Effector memory CD4-positive, alpha-beta T cell (primary cell): ENCODE results near the gene BLOC1S1.
A peak's percentile ranks its signal among the peaks of the same experiment; 100 is the strongest.

Source experiments
- DNase-seq, 3 donors: peaks; one replicate each; pipeline ENCODE4 v3.0.0-alpha.2; 2020
- H3K27ac ChIP-seq: 2 replicates; pipeline ENCODE4 v1.7.0; 2013; ENCODE audit warnings: mild to moderate bottlenecking, low read length, moderate library complexity; ENCODE audit not compliant: insufficient read depth, poor library complexity, severe bottlenecking
- H3K27me3 ChIP-seq: replicated peaks from 2 replicates; pipeline ENCODE4 v1.7.0; 2013; ENCODE audit warnings: mild to moderate bottlenecking, low read length; ENCODE audit not compliant: insufficient read depth, control insufficient read depth, poor library complexity, severe bottlenecking
- H3K36me3 ChIP-seq: 2 replicates; pipeline ENCODE4 v1.7.0; 2013; ENCODE audit warnings: mild to moderate bottlenecking, low read length, moderate library complexity; ENCODE audit not compliant: control insufficient read depth, insufficient read depth
- H3K4me1 ChIP-seq: 2 replicates; pipeline ENCODE4 v1.7.0; 2013; ENCODE audit warnings: low read length, mild to moderate bottlenecking; ENCODE audit not compliant: control insufficient read depth, insufficient read depth, poor library complexity, severe bottlenecking
- H3K4me3 ChIP-seq: 2 replicates; pipeline ENCODE4 v1.7.0; 2013; ENCODE audit warnings: low read length, low read depth, mild to moderate bottlenecking; ENCODE audit not compliant: insufficient read depth, poor library complexity, severe bottlenecking
- H3K9me3 ChIP-seq: 2 replicates; pipeline ENCODE4 v1.7.0; 2013; ENCODE audit warnings: mild to moderate bottlenecking, low read length, moderate library complexity; ENCODE audit not compliant: control insufficient read depth

The BLOC1S1 gene

GRCh38 chr12:55702861-55703260 lies 13.0 kb upstream of the BLOC1S1 start:
- Histone ChIP-seq H3K4me1 (peaks cover 8% of the 10 kb centered on the region), H3K27ac (no peak overlapping the region), H3K9me3 (no peaks in the 10 kb centered on the region), H3K36me3 (no peaks in the 10 kb centered on the region), H3K4me3 (no peak overlapping the region), H3K27me3 (peaks cover 7% of the 10 kb centered on the region)
- DNase-seq, result no peak

- peaks cover 9% of the 10 kb centered on the region for H3K4me1 ChIP-seq
Observed at GRCh38 chr12:55703288-55703687, 12.6 kb upstream of the BLOC1S1 start.

GRCh38 chr12:55703901-55704761 lies 11.7 kb upstream of the BLOC1S1 start:
- Histone ChIP-seq H3K4me3 (no peak overlapping the region), H3K36me3 (no peaks in the 10 kb centered on the region), H3K4me1 (peaks cover 16% of the 10 kb centered on the region), H3K27ac (no peak overlapping the region), H3K9me3 (no peaks in the 10 kb centered on the region), H3K27me3 (peaks cover 7% of the 10 kb centered on the region)
- no peak for DNase-seq

More at GRCh38 chr12:55703288-55703687, 12.6 kb upstream of the BLOC1S1 start:
- no peak overlapping the region for H3K27ac ChIP-seq
- peaks cover 7% of the 10 kb centered on the region for H3K27me3 ChIP-seq
- no peak for DNase-seq
- H3K9me3 ChIP-seq, result no peaks in the 10 kb centered on the region
- H3K4me3 ChIP-seq, result no peak overlapping the region
- H3K36me3 ChIP-seq, result no peaks in the 10 kb centered on the region

GRCh38 chr12:55704824-55705718 lies 10.8 kb upstream of the BLOC1S1 start:
- Histone ChIP-seq H3K27me3 (peaks cover 7% of the 10 kb centered on the region), H3K9me3 (no peaks in the 10 kb centered on the region), H3K4me3 (no peak overlapping the region), H3K4me1 (peaks cover 16% of the 10 kb centered on the region), H3K27ac (no peak overlapping the region), H3K36me3 (no peaks in the 10 kb centered on the region)
- no peak for DNase-seq

GRCh38 chr12:55705782-55706402 lies 10.0 kb upstream of the BLOC1S1 start:
- Histone ChIP-seq H3K9me3 (no peaks in the 10 kb centered on the region), H3K27me3 (peaks cover 7% of the 10 kb centered on the region), H3K4me3 (no peak overlapping the region), H3K27ac (no peak overlapping the region), H3K4me1 (peaks cover 16% of the 10 kb centered on the region), H3K36me3 (no peaks in the 10 kb centered on the region)
- DNase-seq, result no peak

GRCh38 chr12:55706568-55707218 lies 9.2 kb upstream of the BLOC1S1 start:
- Histone ChIP-seq H3K36me3 (no peaks in the 10 kb centered on the region), H3K9me3 (no peaks in the 10 kb centered on the region), H3K27ac (no peak overlapping the region), H3K27me3 (peaks cover 7% of the 10 kb centered on the region), H3K4me3 (no peak overlapping the region), H3K4me1 (peaks cover 16% of the 10 kb centered on the region)
- no peak for DNase-seq

GRCh38 chr12:55707219-55707671 lies 8.6 kb upstream of the BLOC1S1 start:
- no peak overlapping the region for H3K27ac ChIP-seq
- H3K27me3 ChIP-seq, result peaks cover 7% of the 10 kb centered on the region
- peaks cover 16% of the 10 kb centered on the region for H3K4me1 ChIP-seq
- no peaks in the 10 kb centered on the region for H3K36me3 ChIP-seq
- peak overlapping the region; percentile 22 for H3K4me3 ChIP-seq
- no peaks in the 10 kb centered on the region for H3K9me3 ChIP-seq
- no peak for DNase-seq

- Histone ChIP-seq H3K4me3 (peak within 1 kb of the TSS; percentile 56), H3K9me3 (no peaks in the 10 kb centered on the region), H3K4me1 (peaks cover 16% of the 10 kb centered on the region), H3K27ac (no peak within 1 kb of the TSS), H3K36me3 (no peaks in the 10 kb centered on the region), H3K27me3 (peaks cover 7% of the 10 kb centered on the region)
- DNase-seq, result peak; percentile 43 to 65 (median 48)
Observed at GRCh38 chr12:55707841-55708694, 7.8 kb upstream of the BLOC1S1 start, which contains the start of gene ITGA7. TSS of gene ITGA7 (minus strand) at chr12:55707904. CDS start at chr12:55707682, 222 bp downstream.
